KMS-11 (cell line): ENCODE measurements around the gene TRIO.

Source experiments
- H2AFZ ChIP-seq: fragments of 200-600 bp; sonication (generic); 2 replicates; pipeline ENCODE4 v1.6.1; 2016; ENCODE audit warnings: antibody characterized with exemption, mixed run types, low read depth
- H3K27ac ChIP-seq: fragments of 200-600 bp; sonication (generic); 2 replicates; pipeline ENCODE4 v1.6.1; 2016; ENCODE audit warnings: mild to moderate bottlenecking, mixed run types
- H3K27me3 ChIP-seq: fragments of 200-600 bp; sonication (generic); 2 replicates; pipeline ENCODE4 v1.6.1; 2017; ENCODE audit warnings: mild to moderate bottlenecking, low read depth, mixed run types, moderate library complexity; ENCODE audit not compliant: insufficient read depth
- H3K36me3 ChIP-seq: fragments of 200-600 bp; sonication (generic); 2 replicates; pipeline ENCODE4 v1.6.1; 2017; ENCODE audit warnings: mild to moderate bottlenecking, mixed run types; ENCODE audit not compliant: insufficient read depth
- H3K4me1 ChIP-seq: fragments of 200-600 bp; sonication (generic); 2 replicates; pipeline ENCODE4 v1.6.1; 2016; ENCODE audit warnings: mild to moderate bottlenecking, low read depth, mixed run types; ENCODE audit not compliant: poor library complexity, severe bottlenecking
- H3K4me2 ChIP-seq: fragments of 200-600 bp; sonication (generic); 2 replicates; pipeline ENCODE4 v1.7.0; 2016; ENCODE audit warnings: mild to moderate bottlenecking, mixed run types
- H3K4me3 ChIP-seq: fragments of 200-600 bp; sonication (generic); IDR thresholded peaks from 2 replicates; pipeline ENCODE4 v1.6.1; 2017; ENCODE audit warnings: low read depth, low read length, mixed read lengths; ENCODE audit not compliant: insufficient read depth
- H3K79me2 ChIP-seq: fragments of 200-600 bp; sonication (generic); 2 replicates; pipeline ENCODE4 v1.6.1; 2016; ENCODE audit warnings: low read depth, mixed run types; ENCODE audit not compliant: insufficient read depth
- H3K9ac ChIP-seq: fragments of 200-600 bp; sonication (generic); 2 replicates; pipeline ENCODE4 v1.6.1; 2016; ENCODE audit warnings: mild to moderate bottlenecking, mixed run types
- H4K20me1 ChIP-seq: fragments of 200-600 bp; sonication (generic); 2 replicates; pipeline ENCODE4 v1.6.1; 2016; ENCODE audit warnings: mild to moderate bottlenecking, mixed run types; ENCODE audit not compliant: insufficient read depth
- CTCF ChIP-seq: fragments of 200-600 bp; sonication (generic); conservative IDR thresholded peaks from 2 replicates; pipeline ENCODE4 v1.6.1; 2017; ENCODE audit warnings: low read depth, mild to moderate bottlenecking, antibody characterized with exemption, low read length, moderate library complexity, mixed read lengths

Gene TRIO

DNA sequence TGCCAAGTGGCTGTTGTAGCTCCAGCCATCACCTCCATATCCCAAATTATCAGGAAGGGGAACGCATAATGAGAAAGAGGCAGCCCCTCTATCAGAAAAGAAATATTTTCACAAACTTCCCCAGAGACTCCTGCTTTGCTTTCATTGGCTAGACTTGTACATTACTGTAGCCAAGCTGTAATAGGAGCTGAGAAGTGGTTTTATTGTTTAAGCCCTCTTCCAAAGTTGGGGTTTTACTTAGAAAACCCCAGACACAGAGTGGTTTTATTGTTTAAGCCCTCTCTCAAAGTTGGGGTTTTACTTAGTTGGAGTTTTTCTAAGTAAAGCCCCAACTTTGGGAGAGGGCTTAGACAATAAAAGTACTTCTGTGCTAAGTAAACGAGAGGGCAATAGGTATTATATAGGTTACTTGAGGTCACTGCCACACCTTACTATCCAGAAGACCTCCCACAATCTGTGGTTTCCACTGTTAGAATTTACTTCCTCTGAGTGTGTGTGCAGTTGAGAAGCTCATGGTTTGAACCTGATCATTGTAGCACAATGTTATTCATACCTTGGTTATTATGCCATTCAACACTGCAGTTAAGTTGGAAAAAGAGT lies 222.8 kb downstream of the TRIO start:
- H4K20me1 ChIP-seq = no peaks in the 10 kb centered on the region
- no peak overlapping the region for H3K9ac ChIP-seq
- TF ChIP-seq CTCF = no peak
- no peak overlapping the region for H2AFZ ChIP-seq
- H3K4me2 ChIP-seq = no peak overlapping the region
- no peaks in the 10 kb centered on the region for H3K27me3 ChIP-seq
- H3K79me2 ChIP-seq = no peaks in the 10 kb centered on the region
- H3K27ac ChIP-seq = no peak overlapping the region
- H3K4me3 ChIP-seq = no peak overlapping the region
- peaks cover 23% of the 10 kb centered on the region for H3K4me1 ChIP-seq
- H3K36me3 ChIP-seq = no peaks in the 10 kb centered on the region

DNA sequence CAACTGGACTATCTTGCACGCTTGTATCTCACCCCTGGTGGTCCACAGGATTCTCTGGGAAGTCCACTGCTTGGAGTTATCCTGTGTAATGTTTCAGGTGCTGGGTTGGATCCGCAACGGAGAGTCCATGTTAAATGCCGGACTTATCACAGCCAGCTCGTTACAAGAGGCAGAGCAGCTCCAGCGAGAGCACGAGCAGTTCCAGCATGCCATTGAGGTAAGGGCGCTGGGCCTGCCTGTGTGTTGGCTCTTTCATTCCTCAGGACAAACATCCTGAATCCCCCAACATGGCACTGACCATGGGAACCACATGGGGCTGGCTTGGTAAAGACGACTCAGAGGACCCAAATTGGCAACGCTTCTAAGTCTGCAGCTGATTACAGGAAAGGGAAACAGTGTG lies 223.6 kb downstream of the TRIO start:
- Histone ChIP-seq H2AFZ (no peak overlapping the region), H3K27me3 (no peaks in the 10 kb centered on the region), H3K36me3 (no peaks in the 10 kb centered on the region), H3K4me2 (no peak overlapping the region), H3K4me1 (peaks cover 23% of the 10 kb centered on the region), H3K4me3 (no peak overlapping the region), H4K20me1 (no peaks in the 10 kb centered on the region), H3K79me2 (no peaks in the 10 kb centered on the region), H3K9ac (no peak overlapping the region), H3K27ac (no peak overlapping the region)
- no peak for TF ChIP-seq CTCF

DNA sequence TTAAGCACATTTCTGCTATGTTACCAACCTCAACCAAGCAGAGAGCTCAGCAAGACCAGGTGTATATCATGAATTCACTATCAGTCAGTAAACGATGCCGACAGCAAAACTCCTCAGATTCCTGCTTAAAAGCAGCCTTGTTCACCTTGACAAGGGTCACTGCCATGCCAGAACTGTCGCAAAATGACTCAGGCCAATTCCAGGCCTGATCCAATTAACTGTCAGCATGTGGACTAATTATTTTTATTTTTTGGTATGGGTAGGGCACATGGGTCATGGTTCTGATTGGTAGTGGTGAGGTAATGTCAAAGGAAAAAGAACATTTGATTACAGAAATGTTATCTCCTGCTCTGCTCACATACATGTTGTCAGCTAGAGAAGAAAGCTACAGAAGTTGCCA lies 224.2 kb downstream of the TRIO start:
- no peaks in the 10 kb centered on the region for H3K27me3 ChIP-seq
- H4K20me1 ChIP-seq = no peaks in the 10 kb centered on the region
- no peaks in the 10 kb centered on the region for H3K36me3 ChIP-seq
- H2AFZ ChIP-seq = no peak overlapping the region
- peaks cover 23% of the 10 kb centered on the region for H3K4me1 ChIP-seq
- no peak overlapping the region for H3K27ac ChIP-seq
- H3K9ac ChIP-seq = no peak overlapping the region
- H3K4me3 ChIP-seq = no peak overlapping the region
- no peaks in the 10 kb centered on the region for H3K79me2 ChIP-seq
- H3K4me2 ChIP-seq = no peak overlapping the region
- TF ChIP-seq CTCF = no peak

DNA sequence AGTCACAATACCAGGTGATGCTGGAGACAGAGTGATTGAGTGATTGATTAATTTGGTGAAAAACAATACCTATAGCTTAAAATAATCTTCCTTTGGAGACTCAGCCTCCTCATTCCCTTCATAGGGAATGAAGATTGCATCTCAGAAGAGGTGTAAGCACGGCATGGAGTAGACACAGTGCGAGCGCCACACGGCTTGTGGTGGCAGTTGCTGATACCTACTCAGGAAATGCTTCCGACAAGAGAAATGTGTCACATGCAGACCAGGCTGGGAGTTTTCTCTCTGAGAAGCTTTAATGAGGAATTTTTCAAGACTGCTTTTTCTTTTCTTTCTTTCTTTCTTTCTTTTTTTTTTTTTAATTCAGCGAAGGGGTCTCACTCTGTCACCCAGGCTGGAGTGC lies 226.6 kb downstream of the TRIO start:
- Histone ChIP-seq H3K9ac (no peak overlapping the region), H3K36me3 (no peaks in the 10 kb centered on the region), H3K27me3 (no peaks in the 10 kb centered on the region), H3K4me3 (no peak overlapping the region), H2AFZ (no peak overlapping the region), H3K4me1 (peaks cover 18% of the 10 kb centered on the region), H3K79me2 (no peaks in the 10 kb centered on the region), H3K27ac (no peak overlapping the region), H4K20me1 (no peaks in the 10 kb centered on the region), H3K4me2 (no peak overlapping the region)
- TF ChIP-seq CTCF = no peak

- Histone ChIP-seq H3K9ac (no peak overlapping the region), H4K20me1 (no peaks in the 10 kb centered on the region), H3K4me3 (no peak overlapping the region), H3K27me3 (no peaks in the 10 kb centered on the region), H2AFZ (no peak overlapping the region), H3K79me2 (no peaks in the 10 kb centered on the region), H3K4me2 (no peak overlapping the region), H3K27ac (no peak overlapping the region), H3K36me3 (no peaks in the 10 kb centered on the region), H3K4me1 (peaks cover 12% of the 10 kb centered on the region)
- no peak for TF ChIP-seq CTCF
These were observed 227.2 kb downstream of the TRIO start for GRCh38 chr5:14370386-14370785.
